Natural killer cell (primary cell): ENCODE measurements around the gene MAGEA3. TPM values are rescaled to one million over a fixed set of nuclear protein-coding genes. Genes with fewer than 3 reads are reported as not detected.
"Not testable (repeated sequence)": the region's sequence is repeated elsewhere in the genome, so short reads cannot be mapped to it uniquely, and the experiment has no call there.

Experiments used
- ATAC-seq, 3 donors: fragments of 150-1000 bp in 2 of 3; fragments of 200-7000 bp in 1 of 3; cut with Tn5 transposase; 1 replicate in 1 of 3; 2 replicates in 2 of 3; pipeline ENCODE4 v1.10.0; 2021; ENCODE audit warnings: mild to moderate bottlenecking in 2 of 3, moderate library complexity in 2 of 3
- DNase-seq, 2 donors: peaks; one replicate each; pipeline versions ENCODE4 v3.0.0 to v3.0.0-alpha.2; 2013 to 2021; ENCODE audit warnings: mixed read lengths in 1 of 2
- H3K27ac ChIP-seq: one replicate; pipeline ENCODE4 v1.5.1; 2013; ENCODE audit warnings: mild to moderate bottlenecking, low read length
- H3K27me3 ChIP-seq: one replicate; pipeline ENCODE4 v1.6.1; 2013; ENCODE audit warnings: low read length; ENCODE audit not compliant: control insufficient read depth, insufficient read depth
- H3K36me3 ChIP-seq: one replicate; pipeline ENCODE4 v1.6.1; 2013; ENCODE audit warnings: low read length; ENCODE audit not compliant: control insufficient read depth, insufficient read depth
- H3K4me1 ChIP-seq: one replicate; pipeline ENCODE4 v1.6.1; 2013; ENCODE audit warnings: low read length; ENCODE audit not compliant: control insufficient read depth, insufficient read depth
- H3K4me3 ChIP-seq: one replicate; pipeline ENCODE4 v1.5.1; 2013; ENCODE audit warnings: low read length
- H3K9me3 ChIP-seq: one replicate; pipeline ENCODE4 v1.6.1; 2013; ENCODE audit warnings: low read length; ENCODE audit not compliant: control insufficient read depth, insufficient read depth
- H3K27ac Mint-ChIP-seq, 2 donors: one replicate each; pipeline ENCODE4 v1.8.0; 2022; ENCODE audit warnings: mild to moderate bottlenecking in 2 of 2, mixed read lengths in 2 of 2, moderate library complexity in 1 of 2
- H3K27me3 Mint-ChIP-seq, 2 donors: one replicate each; pipeline ENCODE4 v1.8.0; 2022; ENCODE audit warnings: low read depth in 2 of 2, mixed read lengths in 2 of 2
- H3K36me3 Mint-ChIP-seq: one replicate; pipeline ENCODE4 v1.8.0; 2022; ENCODE audit warnings: mixed read lengths
- H3K4me1 Mint-ChIP-seq, 2 donors: one replicate each; pipeline ENCODE4 v1.8.0; 2022; ENCODE audit warnings: mixed read lengths in 2 of 2
- H3K4me3 Mint-ChIP-seq: one replicate; pipeline ENCODE4 v1.8.0; 2022; ENCODE audit warnings: mild to moderate bottlenecking, moderate library complexity, mixed read lengths
- H3K9me3 Mint-ChIP-seq, 2 donors: one replicate each; pipeline ENCODE4 v1.8.0; 2022; ENCODE audit warnings: mixed read lengths in 2 of 2
- WGBS: methylation state at CpG from one replicate; pipeline ENCODE4 v1.1.7; 2013; ENCODE audit warnings: missing lambda C conversion rate; ENCODE audit not compliant: insufficient coverage; 5-methylcytosine and 5-hydroxymethylcytosine counted together
- intact Hi-C: fragments of 100-400 bp; cut with micrococcal nuclease; formaldehyde crosslinking; loops from one replicate; pipeline ENCODE4 v1.14.2; 2022
- total RNA-seq, 4 donors: library from RNA; stranded (reverse); fragments of 120-200 nt in 1 of 4; gene quantifications; one replicate each; pipeline versions ENCODE4 v1.2.3 to v1.2.4, GENCODE V29; 2013 to 2022
- TF ChIP-seq, protein P1 (sequence below): fragments of 200-600 bp; IDR thresholded peaks from one replicate; pipeline ENCODE4 v1.8.0; 2022; ENCODE audit warnings: antibody characterized with exemption

The MAGEA3 gene
- total RNA-seq, 3 donors from 2014 or later (not counting 1 experiment from before 2014, with no cell fraction given): not detected

- H3K36me3 Mint-ChIP-seq: no peaks in the 10 kb centered on the region
- TF ChIP-seq, protein P1, sequence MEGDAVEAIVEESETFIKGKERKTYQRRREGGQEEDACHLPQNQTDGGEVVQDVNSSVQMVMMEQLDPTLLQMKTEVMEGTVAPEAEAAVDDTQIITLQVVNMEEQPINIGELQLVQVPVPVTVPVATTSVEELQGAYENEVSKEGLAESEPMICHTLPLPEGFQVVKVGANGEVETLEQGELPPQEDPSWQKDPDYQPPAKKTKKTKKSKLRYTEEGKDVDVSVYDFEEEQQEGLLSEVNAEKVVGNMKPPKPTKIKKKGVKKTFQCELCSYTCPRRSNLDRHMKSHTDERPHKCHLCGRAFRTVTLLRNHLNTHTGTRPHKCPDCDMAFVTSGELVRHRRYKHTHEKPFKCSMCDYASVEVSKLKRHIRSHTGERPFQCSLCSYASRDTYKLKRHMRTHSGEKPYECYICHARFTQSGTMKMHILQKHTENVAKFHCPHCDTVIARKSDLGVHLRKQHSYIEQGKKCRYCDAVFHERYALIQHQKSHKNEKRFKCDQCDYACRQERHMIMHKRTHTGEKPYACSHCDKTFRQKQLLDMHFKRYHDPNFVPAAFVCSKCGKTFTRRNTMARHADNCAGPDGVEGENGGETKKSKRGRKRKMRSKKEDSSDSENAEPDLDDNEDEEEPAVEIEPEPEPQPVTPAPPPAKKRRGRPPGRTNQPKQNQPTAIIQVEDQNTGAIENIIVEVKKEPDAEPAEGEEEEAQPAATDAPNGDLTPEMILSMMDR: no peak
- peaks cover 0 to 17% of the 10 kb centered on the region in 2 donors for H3K27me3 Mint-ChIP-seq
- no peak overlapping the region for H3K27ac Mint-ChIP-seq
- DNase-seq: no peak
- ATAC-seq: no peak
- no peaks in the 10 kb centered on the region for H3K4me1 Mint-ChIP-seq
- H3K9me3 Mint-ChIP-seq: no peaks in the 10 kb centered on the region
- Histone ChIP-seq H3K27me3 (no peaks in the 10 kb centered on the region), H3K4me3 (no peak overlapping the region), H3K4me1 (no peaks in the 10 kb centered on the region), H3K9me3 (no peaks in the 10 kb centered on the region), H3K27ac (no peak overlapping the region), H3K36me3 (no peaks in the 10 kb centered on the region)
- 86% methylated on average over 11 of the region's 12 CpGs for WGBS
- intact Hi-C loops: no loop called here
- no peak overlapping the region for H3K4me3 Mint-ChIP-seq
Observed at GRCh38 chrX:152735860-152736511, 37.4 kb downstream of the MAGEA3 start.

DNA sequence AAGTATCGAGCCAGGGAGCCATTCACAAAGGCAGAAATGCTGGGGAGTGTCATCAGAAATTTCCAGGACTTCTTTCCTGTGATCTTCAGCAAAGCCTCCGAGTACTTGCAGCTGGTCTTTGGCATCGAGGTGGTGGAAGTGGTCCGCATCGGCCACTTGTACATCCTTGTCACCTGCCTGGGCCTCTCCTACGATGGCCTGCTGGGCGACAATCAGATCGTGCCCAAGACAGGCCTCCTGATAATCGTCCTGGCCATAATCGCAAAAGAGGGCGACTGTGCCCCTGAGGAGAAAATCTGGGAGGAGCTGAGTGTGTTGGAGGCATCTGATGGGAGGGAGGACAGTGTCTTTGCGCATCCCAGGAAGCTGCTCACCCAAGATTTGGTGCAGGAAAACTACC lies 37.9 kb downstream of the MAGEA3 start:
- H3K4me1 Mint-ChIP-seq, H3K36me3 ChIP-seq, H3K4me3 Mint-ChIP-seq, H3K4me3 ChIP-seq, H3K27ac ChIP-seq, H3K27ac Mint-ChIP-seq, H3K27me3 ChIP-seq, DNase-seq, intact Hi-C loops, ATAC-seq, H3K36me3 Mint-ChIP-seq, H3K9me3 ChIP-seq, H3K9me3 Mint-ChIP-seq, H3K4me1 ChIP-seq: not testable (repeated sequence)
- peaks cover 0 to 12% of the 10 kb centered on the region in 2 donors for H3K27me3 Mint-ChIP-seq
- WGBS: 84% methylated on average over 12 of the region's 12 CpGs

DNA sequence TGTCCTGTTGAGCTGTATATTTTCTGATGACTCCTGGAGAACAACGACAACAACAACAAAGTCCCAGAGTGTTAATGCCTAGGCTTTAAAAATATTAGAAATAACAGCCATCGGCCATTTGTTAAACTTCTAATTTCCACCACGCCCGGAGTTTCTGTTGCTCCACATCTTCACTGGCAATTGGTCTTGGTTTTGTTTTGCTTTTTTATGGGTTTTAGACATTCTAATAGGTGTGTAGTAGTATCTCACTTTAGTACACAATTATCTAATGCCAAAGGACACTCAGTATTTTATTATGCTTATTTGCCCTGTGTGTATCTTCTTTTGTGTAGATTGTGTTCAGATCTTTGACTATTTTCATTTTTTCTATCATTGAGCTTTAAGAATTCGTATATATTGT lies 40.0 kb downstream of the MAGEA3 start:
- H3K4me1 ChIP-seq: no peaks in the 10 kb centered on the region
- H3K4me1 Mint-ChIP-seq: no peaks in the 10 kb centered on the region
- intact Hi-C loops: no loop called here
- H3K27me3 ChIP-seq: no peaks in the 10 kb centered on the region
- H3K36me3 ChIP-seq: no peaks in the 10 kb centered on the region
- H3K27ac Mint-ChIP-seq: no peak overlapping the region
- no peaks in the 10 kb centered on the region for H3K36me3 Mint-ChIP-seq
- no peak overlapping the region for H3K4me3 ChIP-seq
- H3K9me3 Mint-ChIP-seq: no peaks in the 10 kb centered on the region
- ATAC-seq (no peak), DNase-seq (no peak)
- H3K27ac ChIP-seq: no peak overlapping the region
- 71% methylated on average over 1 of the region's 5 CpGs for WGBS
- TF ChIP-seq, protein P1: no peak
- H3K4me3 Mint-ChIP-seq: no peak overlapping the region
- H3K27me3 Mint-ChIP-seq: no peaks in the 10 kb centered on the region
- no peaks in the 10 kb centered on the region for H3K9me3 ChIP-seq

Other genes starting within 250 kb of the MAGEA3 start
- gene GABRA3, start 247.5 kb upstream of the MAGEA3 start, total RNA-seq: not detected
- not detected for gene GABRQ, start 60.9 kb upstream of the MAGEA3 start, total RNA-seq
- gene CSAG2, start 10.5 kb downstream of the MAGEA3 start, total RNA-seq: not detected
- not detected for gene MAGEA2B, start 15.8 kb downstream of the MAGEA3 start, total RNA-seq
- not detected for gene CSAG1, start 34.9 kb downstream of the MAGEA3 start, total RNA-seq
- not detected for gene MAGEA12, start 35.0 kb downstream of the MAGEA3 start, total RNA-seq
- gene MAGEA2, start 55.0 kb downstream of the MAGEA3 start, total RNA-seq: not detected
- not detected for gene CSAG3, start 60.4 kb downstream of the MAGEA3 start, total RNA-seq
- not detected for gene MAGEA6, start 70.9 kb downstream of the MAGEA3 start, total RNA-seq
- gene CETN2, start 132.0 kb downstream of the MAGEA3 start, total RNA-seq: 10 to 100 TPM in 1 of 3 donors, 1 to 10 TPM in 2; 8.3 to 11.0 (median 9.8) TPM
- gene NSDHL, start 132.3 kb downstream of the MAGEA3 start, total RNA-seq: 1 to 10 TPM; 4.9 to 8.2 (median 7.9) TPM
- gene ZNF185, start 199.3 kb downstream of the MAGEA3 start, total RNA-seq: 10 to 100 TPM in 1 of 3 donors, 1 to 10 TPM in 2; 1.9 to 12.4 (median 6.5) TPM